SH-SY5Y (cell line): Measurements from ENCODE around the gene ATP6V1G3.

Experiments used
- GATA2 ChIP-seq: IDR thresholded peaks from 2 replicates; pipeline ENCODE4 v1.6.1; 2011; ENCODE audit warnings: mild to moderate bottlenecking, low read depth, low read length
- GATA3 ChIP-seq: IDR thresholded peaks from 2 replicates; pipeline ENCODE4 v1.6.1; 2011; ENCODE audit warnings: low read depth, mild to moderate bottlenecking, low read length, moderate library complexity

ATP6V1G3 gene

DNA sequence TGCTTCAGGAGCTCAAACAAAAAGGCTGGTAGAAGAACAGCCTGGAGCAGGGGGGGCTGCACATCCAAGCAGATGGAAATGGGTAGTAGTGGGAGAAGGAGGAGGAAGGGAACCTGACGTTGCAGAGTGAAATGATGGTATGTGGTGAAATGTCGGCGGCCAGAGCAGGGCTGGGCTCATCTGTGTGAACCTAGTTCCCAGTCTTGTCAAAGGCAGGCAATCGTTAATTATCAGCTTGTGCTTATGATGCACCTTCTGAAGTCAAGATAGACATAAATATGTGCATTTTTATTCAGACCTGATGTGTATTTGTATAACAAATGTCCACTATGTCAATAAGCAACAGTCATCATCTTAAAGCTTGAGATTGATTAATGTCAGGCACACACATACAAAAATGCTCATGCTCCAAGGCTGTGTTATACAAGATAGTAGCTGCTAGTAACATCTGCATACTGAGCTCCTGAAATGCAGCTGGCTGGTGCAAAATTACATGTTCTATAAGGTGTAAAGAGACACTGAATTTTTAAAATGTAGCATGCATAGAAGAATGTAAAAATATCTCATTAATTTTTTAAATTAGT is 10.6 kb upstream of the ATP6V1G3 start:
- no peak for TF ChIP-seq GATA3
- TF ChIP-seq GATA2 = no peak

DNA sequence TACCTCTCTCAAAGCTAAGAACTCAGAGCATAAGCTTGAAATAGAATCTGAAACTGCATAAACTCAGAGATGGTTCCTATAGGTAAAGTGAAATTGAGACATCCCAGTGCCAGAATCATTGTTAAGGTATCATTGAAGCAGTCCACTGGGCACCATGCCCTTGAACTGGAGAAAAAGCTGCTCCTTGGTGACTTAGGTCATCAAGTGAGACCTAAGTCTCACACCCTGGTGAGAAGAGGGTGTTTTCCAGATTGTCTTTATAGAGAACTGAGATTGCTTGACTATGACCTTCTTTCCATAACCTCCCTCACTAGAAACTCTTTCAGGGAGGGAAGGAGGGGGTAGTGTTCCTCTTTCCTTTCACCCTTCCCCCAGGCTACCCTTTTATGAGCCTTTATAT is 9.4 kb upstream of the ATP6V1G3 start:
- TF ChIP-seq GATA3 (no peak), GATA2 (no peak)

DNA sequence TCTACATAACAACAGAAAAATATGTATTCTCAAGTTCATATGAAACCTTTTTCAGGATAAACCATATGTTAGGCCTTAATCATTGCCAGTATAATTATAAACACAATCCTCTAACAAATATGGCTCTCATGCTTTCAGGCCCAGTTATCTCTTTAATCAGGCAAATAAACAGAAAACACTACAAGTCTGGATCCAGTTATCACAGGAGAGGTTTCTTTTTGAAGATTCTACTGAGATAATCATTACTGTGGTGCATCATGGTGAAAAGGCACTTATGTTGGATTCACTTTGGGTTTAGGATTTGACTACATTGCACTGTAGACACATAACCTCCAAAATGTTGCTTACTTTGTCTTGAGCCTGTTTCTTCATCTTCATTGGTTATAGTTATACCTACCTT is 8.4 kb upstream of the ATP6V1G3 start:
- TF ChIP-seq GATA3 (peak; percentile 77), GATA2 (peak; percentile 62; the same call in 1 of the 2 replicates)

DNA sequence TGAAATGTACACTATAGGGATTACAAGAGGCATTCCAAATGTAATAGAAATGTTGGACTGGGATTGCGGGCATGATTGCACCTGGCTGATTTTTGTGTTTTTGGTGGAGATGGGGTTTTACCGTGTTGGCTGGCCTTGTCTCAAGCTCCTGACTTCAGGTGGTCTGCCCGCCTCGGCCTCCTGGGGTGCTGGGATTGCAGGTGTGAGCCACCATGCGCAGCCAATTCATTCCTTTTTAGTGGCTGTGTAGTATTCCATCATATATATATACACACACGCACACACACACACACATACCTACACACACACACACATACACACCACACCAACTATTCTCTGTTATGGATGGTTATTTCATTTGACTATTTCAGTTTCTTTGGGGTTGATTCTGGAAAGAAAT is 4.7 kb upstream of the ATP6V1G3 start:
- TF ChIP-seq GATA3 (no peak), GATA2 (no peak)

DNA sequence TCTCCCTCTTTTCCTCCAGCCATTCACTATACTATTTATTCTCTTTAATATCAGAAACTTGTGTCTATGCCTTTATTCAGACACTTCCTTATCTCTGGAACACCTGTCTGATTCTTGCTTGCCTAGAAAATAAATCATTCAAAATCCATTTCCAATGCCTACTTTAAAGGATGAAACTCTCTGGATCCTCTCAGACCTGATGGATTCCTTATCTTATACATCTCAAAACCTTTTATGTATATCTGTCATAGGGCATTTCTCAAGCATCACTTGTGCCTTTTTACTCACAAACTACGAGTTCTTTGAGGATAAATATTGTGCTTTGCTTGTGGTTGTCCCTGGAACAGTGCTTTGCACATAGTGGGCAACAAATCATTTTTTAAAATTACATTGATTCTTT is 3.8 kb upstream of the ATP6V1G3 start:
- TF ChIP-seq GATA3 (peak; percentile 79), GATA2 (peak; percentile 49; the same call in 1 of the 2 replicates)

DNA sequence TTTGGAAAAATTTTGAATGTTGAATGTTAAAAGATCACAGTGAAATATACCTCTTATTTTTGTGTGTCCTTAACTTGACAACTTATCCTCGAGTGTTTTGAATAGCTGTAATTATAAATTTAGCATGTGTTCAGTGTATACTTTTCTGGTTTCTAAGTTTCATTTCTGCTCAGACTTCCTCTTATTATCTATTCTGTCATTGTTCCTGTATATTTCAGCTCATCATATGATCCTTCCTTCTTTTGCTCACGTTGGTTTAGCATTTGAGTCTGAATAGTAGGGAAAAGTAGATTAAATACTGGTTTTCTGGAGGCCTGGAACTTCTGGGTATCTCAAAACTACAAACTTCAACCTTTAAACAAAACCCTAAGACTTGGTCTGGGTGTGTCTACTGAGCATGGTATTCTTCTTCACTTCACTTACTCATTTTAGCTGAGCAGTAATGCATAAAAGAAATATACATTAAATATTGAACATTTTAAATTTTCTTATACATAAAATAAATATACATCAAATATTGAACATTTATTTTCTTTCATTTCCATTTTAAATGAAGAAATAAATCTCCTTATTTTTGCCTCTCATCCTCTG is 3.3 kb upstream of the ATP6V1G3 start:
- TF ChIP-seq GATA2 (no peak), GATA3 (no peak)

DNA sequence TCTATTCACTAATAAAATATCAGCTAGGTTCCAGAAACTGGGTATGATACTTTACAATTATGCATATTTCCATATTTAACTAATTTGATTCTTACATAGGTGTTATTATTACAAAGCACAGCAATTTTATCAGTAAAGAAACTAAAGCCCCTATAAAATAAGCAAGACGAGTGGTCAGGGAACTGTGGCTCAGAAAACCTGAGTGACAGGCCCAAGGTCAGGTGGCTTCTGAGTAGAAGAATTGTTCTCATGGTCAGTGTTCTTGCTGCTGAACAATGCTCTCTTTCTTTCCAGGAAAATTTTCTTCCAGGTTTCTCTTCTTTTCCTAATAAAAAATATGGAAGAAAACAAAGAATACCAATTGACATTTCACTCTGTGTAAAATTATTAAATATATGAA is 2.2 kb upstream of the ATP6V1G3 start:
- TF ChIP-seq GATA3 = no peak
- TF ChIP-seq GATA2 = no peak

DNA sequence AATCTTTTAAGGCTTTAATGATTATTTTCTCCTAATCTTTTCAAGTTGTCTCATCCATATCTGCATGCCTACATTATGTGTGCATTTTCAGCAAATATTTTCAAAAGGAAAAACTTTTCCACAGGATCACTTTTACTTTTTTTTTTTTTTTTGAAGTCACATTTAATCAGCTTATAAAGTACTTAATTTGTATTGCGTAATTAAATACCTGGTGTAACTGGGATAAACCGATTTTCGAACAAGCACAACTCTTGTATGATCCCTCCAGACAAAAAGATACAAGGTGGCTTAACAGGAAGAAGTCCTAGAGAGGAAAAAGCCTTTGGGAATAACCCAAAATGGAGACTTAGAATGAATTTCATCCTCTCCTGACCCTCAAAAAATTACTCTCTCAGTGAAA is 1.3 kb upstream of the ATP6V1G3 start:
- TF ChIP-seq GATA2 (no peak), GATA3 (no peak)

DNA sequence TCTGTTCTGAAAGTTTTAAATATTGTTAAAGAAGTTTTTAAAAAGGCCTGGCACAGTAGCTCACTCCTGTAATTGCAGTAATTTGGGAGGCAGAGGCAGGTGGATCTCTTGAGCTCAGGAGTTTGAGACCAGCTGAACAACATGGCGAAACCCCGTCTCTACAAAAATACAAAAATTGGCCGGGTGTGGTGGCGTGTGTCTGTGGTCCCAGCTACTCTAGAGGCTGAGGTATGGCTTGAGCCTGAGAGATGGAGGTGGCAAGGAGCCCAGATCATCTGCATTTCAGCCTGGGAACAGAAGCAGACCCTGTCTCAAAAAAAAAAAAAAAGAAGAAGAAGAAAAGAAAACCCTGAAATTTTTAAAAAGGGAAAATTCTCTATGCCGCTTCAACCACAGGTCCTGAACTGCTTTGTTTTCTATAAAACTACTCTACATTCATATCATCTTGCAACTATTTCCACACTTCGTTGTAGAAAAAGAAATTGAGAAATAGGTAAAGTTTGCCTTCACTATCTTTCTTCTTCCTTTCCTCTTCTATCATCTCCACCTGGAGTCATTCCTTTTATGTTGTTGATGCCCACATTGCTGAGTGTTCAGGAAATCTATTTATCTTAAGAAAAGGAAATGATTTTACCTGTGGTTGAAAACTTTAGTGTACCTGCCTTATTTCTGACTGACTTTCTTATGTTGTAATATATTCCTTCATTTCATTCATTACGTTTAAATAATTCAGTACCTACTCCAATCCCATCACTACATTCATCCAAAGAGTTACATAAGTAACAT is 1.7 kb downstream of the ATP6V1G3 start:
- TF ChIP-seq GATA2 (no peak), GATA3 (no peak)

DNA sequence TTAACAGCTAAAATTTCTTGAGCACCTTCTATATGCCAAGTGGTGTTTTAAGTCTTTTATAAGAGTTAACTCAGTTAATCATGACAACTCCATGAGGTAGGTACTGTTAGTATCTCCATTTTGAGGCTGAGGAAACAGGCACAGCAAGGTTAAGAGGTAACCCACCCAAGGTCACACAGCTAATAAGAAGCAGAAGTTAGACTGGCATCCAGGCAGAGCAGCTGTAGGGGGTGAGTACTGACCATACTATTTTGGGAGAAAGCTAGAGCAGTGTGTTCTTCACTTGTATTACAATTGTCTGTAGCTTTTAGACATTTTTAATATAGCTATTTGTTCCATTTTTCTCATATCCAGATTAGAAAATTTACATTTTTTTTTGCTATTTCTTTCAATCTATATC is 4.8 kb downstream of the ATP6V1G3 start:
- TF ChIP-seq GATA3 (no peak), GATA2 (no peak)

DNA sequence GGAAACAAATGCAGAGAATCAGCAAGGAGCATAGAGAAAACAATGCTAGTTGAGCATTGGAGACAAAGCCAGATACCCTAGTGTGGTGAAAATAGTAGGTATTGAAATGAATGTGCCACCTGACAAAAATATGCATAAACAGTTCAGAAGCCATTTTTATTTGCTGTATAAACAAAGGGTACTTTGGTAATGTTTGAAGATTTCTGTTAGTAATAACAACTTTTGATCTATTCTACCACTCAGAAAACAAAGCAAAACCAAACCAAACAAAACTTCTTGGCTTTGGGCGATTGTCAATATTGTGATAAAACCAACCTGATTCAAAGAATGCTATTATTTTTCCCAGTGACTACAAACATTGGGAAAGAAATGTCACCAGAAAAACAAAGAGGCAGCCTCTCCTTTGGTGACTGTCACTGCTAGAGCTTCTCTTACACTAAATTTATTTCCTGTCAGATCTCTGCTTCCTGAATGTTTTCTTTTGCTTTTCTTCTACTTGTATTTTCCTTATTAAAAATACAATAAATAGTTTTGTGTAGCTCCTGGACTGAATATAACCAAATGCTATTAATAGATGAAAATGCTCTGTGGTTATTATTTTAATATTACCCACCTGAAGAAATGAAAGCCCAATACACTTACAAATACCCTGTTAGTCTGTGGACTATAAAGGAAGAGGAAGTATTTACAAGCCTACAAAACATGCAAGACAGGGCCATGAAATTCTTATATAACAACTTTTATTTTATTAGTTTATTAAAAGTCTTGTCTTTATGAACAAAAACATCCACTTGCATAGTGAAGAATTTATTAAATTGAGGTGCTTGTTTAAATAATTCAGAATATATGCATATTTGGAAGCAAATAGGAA is 5.7 kb downstream of the ATP6V1G3 start:
- no peak for TF ChIP-seq GATA2
- no peak for TF ChIP-seq GATA3

DNA sequence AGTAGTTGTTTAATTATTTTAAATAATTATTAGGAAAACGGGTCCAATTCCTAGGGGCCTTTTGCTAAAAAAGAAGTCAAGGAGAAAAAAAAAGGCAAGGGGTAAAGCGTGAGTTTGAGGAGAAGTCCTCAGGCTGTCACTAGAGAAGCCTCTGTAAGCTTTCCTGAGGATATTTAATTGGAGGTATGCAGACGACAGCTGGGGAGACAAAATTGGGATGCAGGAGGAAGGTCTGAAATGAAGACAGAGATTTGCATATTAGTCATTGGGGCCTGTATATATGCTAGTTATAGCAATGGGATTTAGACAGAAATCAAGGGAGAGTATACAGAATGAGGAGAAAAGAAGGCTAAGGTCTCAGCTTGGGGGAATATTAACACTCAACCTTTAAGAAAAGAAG is 8.6 kb downstream of the ATP6V1G3 start:
- TF ChIP-seq GATA3 (no peak), GATA2 (no peak)

DNA sequence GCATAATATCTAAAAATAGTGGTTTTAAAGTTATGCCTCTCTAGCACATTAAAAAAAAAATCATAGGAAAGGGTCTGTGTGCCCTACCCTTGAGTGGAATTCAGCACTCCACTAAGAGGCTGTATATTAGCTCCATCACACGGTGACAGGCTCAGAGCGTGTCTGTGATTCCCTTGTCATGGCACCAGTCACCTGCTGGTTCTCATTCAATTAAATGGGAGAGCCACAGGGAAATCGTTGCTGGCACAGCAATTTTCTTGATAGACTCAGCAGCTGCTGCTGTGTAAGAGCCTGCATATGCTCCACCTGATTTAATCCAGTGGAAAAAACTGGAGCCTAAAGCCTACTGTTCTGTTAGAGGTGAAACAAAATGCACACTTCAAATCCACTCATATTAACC is 9.5 kb downstream of the ATP6V1G3 start:
- TF ChIP-seq GATA3 = no peak
- peak; percentile 32; the same call in 1 of the 2 replicates for TF ChIP-seq GATA2

DNA sequence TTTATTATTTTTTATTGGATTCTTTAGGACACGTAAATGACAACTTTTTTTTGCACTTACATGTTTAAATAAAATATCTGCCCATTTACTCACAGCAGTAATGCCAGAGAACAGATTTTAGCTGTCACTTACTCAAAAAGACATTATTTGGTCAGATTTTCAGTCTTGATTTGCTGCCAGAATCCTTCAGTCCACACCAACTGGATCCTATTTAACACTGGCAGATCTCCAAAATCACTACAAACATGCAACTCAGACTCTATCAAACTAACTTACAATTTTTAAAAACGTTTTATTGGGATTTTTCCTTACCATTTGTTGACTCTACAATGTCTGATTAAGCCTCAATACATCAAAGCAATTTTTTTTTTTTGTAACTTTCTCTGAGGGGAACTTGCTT is 11.1 kb downstream of the ATP6V1G3 start:
- TF ChIP-seq GATA3 (no peak; the same call in 1 of the 2 replicates), GATA2 (no peak; the same call in 1 of the 2 replicates)

DNA sequence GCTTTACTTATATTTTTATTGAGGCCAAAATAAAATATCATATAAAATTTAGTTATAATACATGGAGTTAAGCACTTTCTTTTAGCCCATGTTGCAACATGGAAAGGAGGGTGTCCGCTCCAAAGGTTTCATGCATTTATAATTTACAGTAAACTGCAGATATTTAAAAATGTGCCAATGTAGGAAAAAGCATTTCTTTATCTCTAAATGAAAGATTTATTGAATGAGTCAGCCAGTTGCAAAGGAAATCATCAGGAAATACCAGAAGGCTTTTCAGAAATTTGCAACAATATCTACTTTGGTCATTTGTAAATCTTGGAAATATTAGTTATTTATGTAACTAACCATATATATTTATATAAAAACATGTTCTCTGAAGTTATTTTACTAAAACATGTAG is 12.1 kb downstream of the ATP6V1G3 start:
- TF ChIP-seq GATA2 (no peak), GATA3 (no peak)

DNA sequence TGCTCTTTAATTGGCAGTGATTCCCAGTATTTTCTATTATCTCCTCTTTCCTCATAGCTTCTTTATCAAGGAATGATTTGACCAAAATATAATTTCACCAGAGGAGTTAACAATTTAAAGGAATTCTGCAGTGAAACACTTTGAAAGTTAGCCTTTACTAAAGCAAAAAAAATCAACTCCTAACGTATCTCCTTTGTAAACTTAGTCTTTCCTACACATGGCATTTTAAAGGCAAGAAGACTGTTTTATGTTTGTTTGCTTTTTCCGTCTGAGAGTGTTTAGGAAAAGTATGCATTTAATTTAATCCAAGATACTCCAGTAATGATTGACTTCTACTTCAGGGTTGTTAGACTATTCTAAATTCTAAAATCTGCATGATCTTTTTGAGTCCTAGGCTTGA is 15.9 kb downstream of the ATP6V1G3 start:
- TF ChIP-seq GATA3 = no peak
- no peak for TF ChIP-seq GATA2
